ENCODE results near the gene LACTBL1.

Gene LACTBL1

DNA sequence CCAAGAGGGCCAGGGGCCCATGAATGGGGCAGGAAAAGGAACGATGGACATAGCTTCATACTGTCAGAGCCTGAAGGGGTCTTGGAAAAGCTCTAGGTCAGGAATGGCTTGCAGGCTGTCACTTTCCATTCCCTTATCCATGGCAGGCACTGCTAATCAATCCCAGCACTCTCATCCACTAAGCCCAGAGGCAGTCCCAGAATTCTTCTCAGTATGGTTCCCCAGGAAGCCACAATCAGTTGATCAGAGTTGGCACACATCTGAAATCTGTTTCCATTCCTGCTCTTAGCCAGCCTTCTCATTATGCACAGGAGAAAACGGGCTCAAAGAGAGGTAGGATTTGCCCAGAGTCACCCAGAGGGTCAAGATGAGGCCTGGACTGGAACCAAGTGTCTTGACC lies 65.7 kb downstream of the LACTBL1 start:
- Histone ChIP-seq H3K36me3 (ENCODE audit: insufficient read depth, low read length) (no peaks in the 10 kb centered on the region), H3K27ac (no peak overlapping the region), H3K9me3 (ENCODE audit: low read depth, low read length) (no peaks in the 10 kb centered on the region), H3K9ac (ENCODE audit: insufficient read length) (no peak overlapping the region), H3K4me3 (no peak overlapping the region)
- TF ChIP-seq POLR2AphosphoS5 (IDR thresholded peaks at IDR 0.05; ENCODE audit: borderline replicate concordance, low read depth, low read length) = no peak
- no peak for DNase-seq (ENCODE audit: low read depth, low spot score)

DNA sequence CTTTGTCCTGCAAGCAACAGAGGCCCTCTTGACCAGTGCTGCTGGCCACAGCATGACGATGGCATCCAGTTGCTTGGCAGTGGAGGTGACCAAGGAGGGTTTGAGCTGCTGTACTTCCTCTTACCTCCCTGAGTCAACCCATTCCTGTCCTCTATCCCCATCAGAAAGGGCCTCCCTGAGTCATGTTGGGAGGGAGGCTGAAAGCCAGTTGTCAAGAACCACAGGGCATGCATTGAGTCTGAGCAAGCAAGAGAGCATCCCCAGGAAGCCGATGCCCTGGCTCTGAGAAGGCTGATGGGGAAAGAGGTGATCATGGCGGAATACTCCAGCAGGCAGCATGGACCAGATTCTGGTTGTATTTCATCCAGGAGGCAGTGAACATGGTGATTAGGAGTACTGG lies 69.6 kb downstream of the LACTBL1 start:
- H3K9me3 ChIP-seq (ENCODE audit: low read depth, low read length) = no peaks in the 10 kb centered on the region
- H3K36me3 ChIP-seq (ENCODE audit: insufficient read depth, low read length) = no peaks in the 10 kb centered on the region
- no peak overlapping the region for H3K9ac ChIP-seq (ENCODE audit: insufficient read length)
- no peak overlapping the region for H3K4me3 ChIP-seq
- DNase-seq (ENCODE audit: low read depth, low spot score) = no peak
- H3K27ac ChIP-seq = no peak overlapping the region
- TF ChIP-seq POLR2AphosphoS5 (IDR thresholded peaks at IDR 0.05; ENCODE audit: borderline replicate concordance, low read depth, low read length) (no peak), FOXP2 (optimal IDR thresholded peaks at IDR 0.05; ENCODE audit: control extremely low read depth, extremely low read length, insufficient read depth) (no peak), EZH2 (IDR thresholded peaks at IDR 0.05) (no peak)
